ENCODE results near the gene KSR1. TPM values are rescaled to one million over a fixed set of nuclear protein-coding genes. Genes with fewer than 3 reads are reported as not detected.

KSR1 gene
- total RNA-seq, 1 experiment from 2014 or later, result 4.5 TPM

DNA sequence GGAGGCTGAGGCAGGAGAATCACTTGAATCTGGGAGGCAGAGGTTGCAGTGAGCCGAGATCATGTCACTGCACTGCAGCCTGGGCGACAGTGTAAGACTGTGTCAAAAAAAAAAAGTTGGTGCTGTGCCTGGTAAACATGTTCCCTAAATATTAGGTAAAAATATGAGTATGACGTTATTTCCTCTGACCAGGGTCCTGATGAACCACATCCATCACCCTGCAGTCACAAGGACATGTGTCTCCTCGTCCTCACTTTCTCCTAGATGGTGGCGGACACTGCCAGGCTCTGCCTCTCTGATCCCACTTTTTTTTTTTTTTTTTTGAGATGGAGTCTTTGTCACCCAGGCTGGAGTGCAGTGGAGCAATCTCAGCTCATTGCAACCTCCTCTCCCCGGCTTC is 203.4 kb downstream of the KSR1 start:
- H3K27me3 Mint-ChIP-seq (ENCODE audit: unreplicated experiment), result peaks cover 49% of the 10 kb centered on the region
- H3K36me3 Mint-ChIP-seq (ENCODE audit: insufficient read depth, unreplicated experiment), result no peaks in the 10 kb centered on the region
- intact Hi-C loops (cut with micrococcal nuclease; ENCODE audit: unreplicated experiment), result no loop called here
- H3K9me3 Mint-ChIP-seq (ENCODE audit: low read depth, unreplicated experiment), result no peaks in the 10 kb centered on the region
- H3K27ac Mint-ChIP-seq (ENCODE audit: unreplicated experiment), result no peak overlapping the region
- no peak for DNase-seq
- CTCF ChIA-PET, result no interaction called here
- H3K4me3 Mint-ChIP-seq (ENCODE audit: low read depth, unreplicated experiment), result no peak overlapping the region
- TF ChIP-seq, protein P1, sequence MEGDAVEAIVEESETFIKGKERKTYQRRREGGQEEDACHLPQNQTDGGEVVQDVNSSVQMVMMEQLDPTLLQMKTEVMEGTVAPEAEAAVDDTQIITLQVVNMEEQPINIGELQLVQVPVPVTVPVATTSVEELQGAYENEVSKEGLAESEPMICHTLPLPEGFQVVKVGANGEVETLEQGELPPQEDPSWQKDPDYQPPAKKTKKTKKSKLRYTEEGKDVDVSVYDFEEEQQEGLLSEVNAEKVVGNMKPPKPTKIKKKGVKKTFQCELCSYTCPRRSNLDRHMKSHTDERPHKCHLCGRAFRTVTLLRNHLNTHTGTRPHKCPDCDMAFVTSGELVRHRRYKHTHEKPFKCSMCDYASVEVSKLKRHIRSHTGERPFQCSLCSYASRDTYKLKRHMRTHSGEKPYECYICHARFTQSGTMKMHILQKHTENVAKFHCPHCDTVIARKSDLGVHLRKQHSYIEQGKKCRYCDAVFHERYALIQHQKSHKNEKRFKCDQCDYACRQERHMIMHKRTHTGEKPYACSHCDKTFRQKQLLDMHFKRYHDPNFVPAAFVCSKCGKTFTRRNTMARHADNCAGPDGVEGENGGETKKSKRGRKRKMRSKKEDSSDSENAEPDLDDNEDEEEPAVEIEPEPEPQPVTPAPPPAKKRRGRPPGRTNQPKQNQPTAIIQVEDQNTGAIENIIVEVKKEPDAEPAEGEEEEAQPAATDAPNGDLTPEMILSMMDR (IDR thresholded peaks at IDR 0.05; ENCODE audit: unreplicated experiment), result no peak
- H3K4me1 Mint-ChIP-seq (ENCODE audit: low read depth, unreplicated experiment), result no peaks in the 10 kb centered on the region
- no TSS peak for BruUV-seq (replicated peaks)

DNA sequence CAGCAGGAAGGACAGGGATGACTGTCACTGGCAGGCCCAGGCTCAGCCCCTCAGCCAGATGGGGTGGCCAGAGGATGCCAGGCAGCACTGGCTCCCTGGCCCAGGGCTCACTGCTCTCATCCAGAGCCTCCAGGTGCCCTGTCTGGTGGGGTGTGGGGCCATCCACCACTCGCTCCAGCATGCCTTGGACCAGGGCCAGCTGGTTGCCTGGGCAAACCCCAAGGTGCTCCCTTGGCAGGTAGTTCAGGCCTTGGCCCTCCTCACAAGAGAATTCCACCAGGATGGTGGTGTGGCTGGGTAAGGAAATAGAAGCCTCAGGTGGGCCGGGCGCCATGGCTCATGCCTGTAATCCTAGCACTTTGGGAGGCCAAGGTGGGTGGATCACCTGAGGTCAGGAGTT is 204.2 kb downstream of the KSR1 start:
- TF ChIP-seq, protein P1 (IDR thresholded peaks at IDR 0.05; ENCODE audit: unreplicated experiment), result no peak
- no peak for DNase-seq
- BruUV-seq (replicated peaks), result no TSS peak
- Mint-ChIP-seq H3K27me3 (ENCODE audit: unreplicated experiment) (peaks cover 57% of the 10 kb centered on the region), H3K4me1 (ENCODE audit: low read depth, unreplicated experiment) (no peaks in the 10 kb centered on the region), H3K4me3 (ENCODE audit: low read depth, unreplicated experiment) (no peak overlapping the region), H3K27ac (ENCODE audit: unreplicated experiment) (no peak overlapping the region), H3K36me3 (ENCODE audit: insufficient read depth, unreplicated experiment) (no peaks in the 10 kb centered on the region), H3K9me3 (ENCODE audit: low read depth, unreplicated experiment) (no peaks in the 10 kb centered on the region)
- CTCF ChIA-PET, result no interaction called here
- intact Hi-C loops (cut with micrococcal nuclease; ENCODE audit: unreplicated experiment), result no loop called here

DNA sequence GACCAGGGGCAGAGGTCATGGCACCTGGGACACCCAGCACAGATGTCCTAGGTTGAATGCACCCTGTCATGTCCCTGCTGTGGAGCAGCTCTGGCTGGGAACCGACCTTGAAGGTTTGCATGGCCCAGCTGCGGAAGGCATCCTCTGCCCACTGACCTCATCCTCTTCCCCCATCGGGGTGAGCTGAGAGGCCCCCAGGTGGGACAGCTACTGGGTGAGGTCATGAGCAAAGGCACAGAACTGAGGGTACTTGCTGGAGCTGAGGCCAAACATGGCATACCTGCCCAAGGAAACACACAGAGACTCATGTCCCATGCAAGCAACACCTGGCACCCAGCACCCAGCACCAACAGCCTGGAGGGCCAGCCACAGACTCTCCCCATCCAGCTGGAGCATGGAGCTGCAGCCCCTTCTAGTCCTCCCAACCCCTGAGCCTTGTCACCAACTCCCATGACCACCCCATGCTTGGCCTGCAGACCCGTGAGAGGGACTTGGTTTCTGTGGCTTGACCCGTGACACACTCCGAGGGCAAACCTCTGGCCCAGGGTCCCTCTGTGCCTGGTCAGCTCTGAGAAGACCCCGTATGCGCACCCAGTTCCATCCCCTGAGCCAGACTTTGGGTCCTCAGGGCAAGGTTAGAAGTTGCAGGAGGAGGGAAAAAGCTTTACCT is 207.8 kb downstream of the KSR1 start:
- TF ChIP-seq, protein P1 (IDR thresholded peaks at IDR 0.05; ENCODE audit: unreplicated experiment), result no peak
- Mint-ChIP-seq H3K4me1 (ENCODE audit: low read depth, unreplicated experiment) (no peaks in the 10 kb centered on the region), H3K27ac (ENCODE audit: unreplicated experiment) (no peak overlapping the region), H3K4me3 (ENCODE audit: low read depth, unreplicated experiment) (no peak overlapping the region), H3K27me3 (ENCODE audit: unreplicated experiment) (peaks cover 55% of the 10 kb centered on the region), H3K36me3 (ENCODE audit: insufficient read depth, unreplicated experiment) (no peaks in the 10 kb centered on the region), H3K9me3 (ENCODE audit: low read depth, unreplicated experiment) (no peaks in the 10 kb centered on the region)
- CTCF ChIA-PET, result no interaction called here
- DNase-seq, result no peak
- no TSS peak for BruUV-seq (replicated peaks)
- intact Hi-C loops (cut with micrococcal nuclease; ENCODE audit: unreplicated experiment), result no loop called here

DNA sequence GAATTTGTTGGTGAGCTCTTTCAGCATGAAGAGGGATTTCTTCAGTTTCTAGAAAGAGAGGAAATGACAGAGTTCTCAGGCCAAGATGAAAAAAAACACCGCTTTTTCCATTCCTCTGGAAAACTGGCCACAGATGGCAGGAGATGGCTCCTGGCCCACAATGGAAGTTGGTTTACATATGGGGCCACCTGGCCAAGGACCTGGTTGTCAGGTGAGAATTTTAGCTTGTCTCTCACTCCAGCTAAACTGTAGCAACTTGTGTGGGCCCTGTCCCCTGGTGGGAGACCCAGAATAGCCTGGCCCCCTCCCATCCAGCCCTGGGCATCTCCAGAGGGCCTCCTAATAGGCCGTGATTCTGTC is 208.3 kb downstream of the KSR1 start:
- peaks cover 60% of the 10 kb centered on the region for H3K27me3 Mint-ChIP-seq (ENCODE audit: unreplicated experiment)
- no TSS peak for BruUV-seq (replicated peaks)
- H3K27ac Mint-ChIP-seq (ENCODE audit: unreplicated experiment), result no peak overlapping the region
- DNase-seq, result no peak
- H3K9me3 Mint-ChIP-seq (ENCODE audit: low read depth, unreplicated experiment), result no peaks in the 10 kb centered on the region
- H3K4me3 Mint-ChIP-seq (ENCODE audit: low read depth, unreplicated experiment), result no peak overlapping the region
- intact Hi-C loops (cut with micrococcal nuclease; ENCODE audit: unreplicated experiment), result no loop called here
- H3K36me3 Mint-ChIP-seq (ENCODE audit: insufficient read depth, unreplicated experiment), result no peaks in the 10 kb centered on the region
- TF ChIP-seq, protein P1 (IDR thresholded peaks at IDR 0.05; ENCODE audit: unreplicated experiment), result no peak
- H3K4me1 Mint-ChIP-seq (ENCODE audit: low read depth, unreplicated experiment), result no peaks in the 10 kb centered on the region
- CTCF ChIA-PET, result no interaction called here
